Measurements from ENCODE around the gene RFTN1. TPM values are rescaled to one million over a fixed set of nuclear protein-coding genes. Genes with fewer than 3 reads are reported as not detected.

RFTN1 gene
- total RNA-seq, 2 experiments from 2014 or later, result 81.8 to 152 TPM

GRCh38 chr3:16392065-16392464 lies 121.4 kb downstream of the RFTN1 start:
- H3K9me3 ChIP-seq (ENCODE audit: low read length), result peaks cover 17% of the 10 kb centered on the region
- no peak for DNase-seq (ENCODE audit: low spot score)
- peaks cover 87% of the 10 kb centered on the region for H3K79me2 ChIP-seq (ENCODE audit: insufficient read depth, low read depth, low read length)
- no peak overlapping the region for H3K4me3 ChIP-seq (ENCODE audit: low read depth, low read length, poor library complexity, severe bottlenecking)
- ChIA-PET POLR2A (interaction anchor here (0.6 to 1.7 kb wide), 7 partner anchors 8 to 165 kb away, joined by 3 to 8 read pairs (median 3); no protein-coding TSS in a partner anchor), CTCF (ENCODE audit: unreplicated experiment) (no interaction called here)
- H4K20me1 ChIP-seq (ENCODE audit: insufficient read depth, low read length), result no peaks in the 10 kb centered on the region
- H3K4me1 ChIP-seq (ENCODE audit: insufficient read depth, low read length, poor library complexity, severe bottlenecking), result peaks cover 16% of the 10 kb centered on the region
- H2AFZ ChIP-seq (ENCODE audit: low read length), result no peak overlapping the region
- H3K36me3 ChIP-seq (ENCODE audit: insufficient read depth, low read length), result peaks cover 95% of the 10 kb centered on the region
- H3K4me2 ChIP-seq (ENCODE audit: low read length), result no peak overlapping the region
- H3K27ac ChIP-seq (ENCODE audit: low read depth, low read length, poor library complexity, severe bottlenecking), result no peak overlapping the region
- intact Hi-C loops (cut with micrococcal nuclease; ENCODE audit: unreplicated experiment), result no loop called here
- BruUV-seq (replicated peaks), result no TSS peak
- TF ChIP-seq EZH2phosphoT487 (IDR thresholded peaks at IDR 0.05; ENCODE audit: borderline replicate concordance, low read depth, low read length), result no peak
- no peak for TF ChIP-seq CTCF (conservative IDR thresholded peaks at IDR 0.05; ENCODE audit: low read length)
- H3K9me2 ChIP-seq (ENCODE audit: insufficient read depth, low read length), result no peaks in the 10 kb centered on the region

GRCh38 chr3:16390581-16390980 lies 122.9 kb downstream of the RFTN1 start:
- Histone ChIP-seq H3K9me2 (ENCODE audit: insufficient read depth, low read length) (no peaks in the 10 kb centered on the region), H3K79me2 (ENCODE audit: insufficient read depth, low read depth, low read length) (peaks cover 79% of the 10 kb centered on the region), H3K9me3 (ENCODE audit: low read length) (peaks cover 17% of the 10 kb centered on the region), H2AFZ (ENCODE audit: low read length) (no peak overlapping the region), H3K4me2 (ENCODE audit: low read length) (no peak overlapping the region), H3K4me1 (ENCODE audit: insufficient read depth, low read length, poor library complexity, severe bottlenecking) (peaks cover 26% of the 10 kb centered on the region), H3K27ac (ENCODE audit: low read depth, low read length, poor library complexity, severe bottlenecking) (no peak overlapping the region), H3K4me3 (ENCODE audit: low read depth, low read length, poor library complexity, severe bottlenecking) (no peak overlapping the region), H3K36me3 (ENCODE audit: insufficient read depth, low read length) (peaks cover 96% of the 10 kb centered on the region), H4K20me1 (ENCODE audit: insufficient read depth, low read length) (no peaks in the 10 kb centered on the region)
- POLR2A ChIA-PET, result interaction anchor here (0.7 to 1.7 kb wide), 6 partner anchors 10 to 177 kb away, joined by 3 to 8 read pairs (median 3); no protein-coding TSS in a partner anchor
- TF ChIP-seq CTCF (conservative IDR thresholded peaks at IDR 0.05; ENCODE audit: low read length) (no peak), EZH2phosphoT487 (IDR thresholded peaks at IDR 0.05; ENCODE audit: borderline replicate concordance, low read depth, low read length) (no peak)
- BruUV-seq (replicated peaks), result no TSS peak
- no peak for DNase-seq (ENCODE audit: low spot score)
- intact Hi-C loops (cut with micrococcal nuclease; ENCODE audit: unreplicated experiment), result no loop called here
- CTCF ChIA-PET (ENCODE audit: unreplicated experiment), result no interaction called here

DNA sequence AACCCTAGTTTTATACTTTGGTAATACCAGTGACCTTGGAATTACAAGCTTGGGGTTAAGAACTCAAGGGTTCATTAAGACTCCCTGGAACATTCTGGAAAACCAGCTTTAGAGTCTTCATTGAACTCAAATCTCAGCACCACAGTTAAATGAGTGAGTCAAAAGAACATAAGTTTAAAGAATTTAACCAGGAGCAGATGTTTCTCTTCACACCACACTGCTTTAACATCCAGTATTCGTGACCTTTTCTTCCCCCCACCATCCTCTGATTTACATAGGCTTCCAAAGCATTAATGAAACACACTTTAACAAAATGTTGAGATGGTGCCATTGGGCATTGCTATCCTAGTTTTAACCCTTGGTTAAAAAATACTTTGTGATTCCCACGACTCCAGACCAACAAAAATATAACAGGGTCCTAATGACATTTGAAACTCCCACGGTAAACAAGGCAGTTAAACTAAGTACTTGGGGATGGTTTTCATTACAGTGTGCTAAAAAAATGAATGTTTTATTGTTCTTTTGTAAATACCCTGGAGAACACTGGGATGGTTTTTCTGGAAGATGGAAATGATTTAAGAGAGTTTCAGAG lies 124.6 kb downstream of the RFTN1 start:
- intact Hi-C loops (cut with micrococcal nuclease; ENCODE audit: unreplicated experiment), result no loop called here
- BruUV-seq (replicated peaks), result no TSS peak
- H3K9me2 ChIP-seq (ENCODE audit: insufficient read depth, low read length), result no peaks in the 10 kb centered on the region
- no peak overlapping the region for H3K4me2 ChIP-seq (ENCODE audit: low read length)
- H2AFZ ChIP-seq (ENCODE audit: low read length), result no peak overlapping the region
- TF ChIP-seq CTCF (conservative IDR thresholded peaks at IDR 0.05; ENCODE audit: low read length) (no peak), EZH2phosphoT487 (IDR thresholded peaks at IDR 0.05; ENCODE audit: borderline replicate concordance, low read depth, low read length) (no peak)
- ChIA-PET POLR2A (interaction anchor here (1.0 to 1.1 kb wide), 2 partner anchors 12 to 16 kb away, joined by 3 to 4 read pairs; no protein-coding TSS in a partner anchor), CTCF (ENCODE audit: unreplicated experiment) (no interaction called here)
- H4K20me1 ChIP-seq (ENCODE audit: insufficient read depth, low read length), result no peaks in the 10 kb centered on the region
- H3K4me3 ChIP-seq (ENCODE audit: low read depth, low read length, poor library complexity, severe bottlenecking), result no peak overlapping the region
- peaks cover 71% of the 10 kb centered on the region for H3K79me2 ChIP-seq (ENCODE audit: insufficient read depth, low read depth, low read length)
- H3K9me3 ChIP-seq (ENCODE audit: low read length), result peaks cover 8% of the 10 kb centered on the region
- DNase-seq (ENCODE audit: low spot score), result no peak
- H3K27ac ChIP-seq (ENCODE audit: low read depth, low read length, poor library complexity, severe bottlenecking), result no peak overlapping the region
- H3K4me1 ChIP-seq (ENCODE audit: insufficient read depth, low read length, poor library complexity, severe bottlenecking), result peaks cover 26% of the 10 kb centered on the region
- H3K36me3 ChIP-seq (ENCODE audit: insufficient read depth, low read length), result peaks cover 95% of the 10 kb centered on the region

Data from OCI-LY7 (cell line).